ENCODE measurements around the gene DNM3.

Gene DNM3

DNA sequence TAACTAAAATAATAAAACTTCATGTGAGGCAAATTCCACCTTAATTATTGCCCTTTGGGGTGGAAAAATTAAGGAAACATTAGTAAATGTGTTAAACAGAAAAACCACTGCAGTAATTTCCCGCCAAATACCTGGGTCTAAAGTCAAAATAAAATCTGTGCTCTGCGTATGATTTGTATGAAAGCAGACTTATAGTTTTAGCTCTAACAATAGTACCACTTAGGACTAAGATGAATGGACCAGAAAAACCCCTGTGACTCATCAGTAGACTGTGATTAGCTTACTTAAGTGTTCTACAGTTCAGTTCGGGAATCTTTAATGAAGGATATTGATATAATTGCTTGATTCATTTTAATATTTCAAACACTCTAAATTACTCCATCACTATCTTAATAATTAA lies 555.9 kb downstream of the DNM3 start:
- Histone ChIP-seq H3K36me3 (ENCODE audit: insufficient read depth, low read length) (no peaks in the 10 kb centered on the region), H3K9me3 (ENCODE audit: low read length) (no peaks in the 10 kb centered on the region), H2AFZ (ENCODE audit: low read depth, low read length) (no peak overlapping the region), H3K4me3 (ENCODE audit: low read length) (no peak overlapping the region), H3K27me3 (ENCODE audit: insufficient read depth, low read length) (no peaks in the 10 kb centered on the region), H3K4me1 (ENCODE audit: insufficient read depth, low read length) (peaks cover 4% of the 10 kb centered on the region)

DNA sequence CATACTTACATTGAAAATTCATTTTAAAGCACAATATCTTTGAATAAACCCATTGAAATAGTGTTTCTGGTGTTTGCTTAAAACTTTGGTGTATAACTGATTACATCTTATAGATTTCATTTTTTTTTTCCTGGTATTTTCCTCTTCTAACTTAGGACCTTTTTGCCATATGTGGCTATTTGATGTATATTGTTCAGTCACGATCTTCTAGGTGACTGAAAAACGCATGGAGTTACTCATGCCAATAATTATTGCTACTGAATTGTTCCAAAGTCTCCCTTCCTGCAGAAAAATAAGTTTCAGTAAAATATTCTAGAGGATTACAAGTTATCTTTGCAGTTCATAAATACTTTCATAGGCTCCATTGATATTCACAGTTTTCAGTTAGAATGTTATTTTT lies 556.3 kb downstream of the DNM3 start:
- Histone ChIP-seq H3K27me3 (ENCODE audit: insufficient read depth, low read length) (no peaks in the 10 kb centered on the region), H3K4me1 (ENCODE audit: insufficient read depth, low read length) (peaks cover 4% of the 10 kb centered on the region), H3K36me3 (ENCODE audit: insufficient read depth, low read length) (no peaks in the 10 kb centered on the region), H2AFZ (ENCODE audit: low read depth, low read length) (no peak overlapping the region), H3K4me3 (ENCODE audit: low read length) (no peak overlapping the region), H3K9me3 (ENCODE audit: low read length) (no peaks in the 10 kb centered on the region)

DNA sequence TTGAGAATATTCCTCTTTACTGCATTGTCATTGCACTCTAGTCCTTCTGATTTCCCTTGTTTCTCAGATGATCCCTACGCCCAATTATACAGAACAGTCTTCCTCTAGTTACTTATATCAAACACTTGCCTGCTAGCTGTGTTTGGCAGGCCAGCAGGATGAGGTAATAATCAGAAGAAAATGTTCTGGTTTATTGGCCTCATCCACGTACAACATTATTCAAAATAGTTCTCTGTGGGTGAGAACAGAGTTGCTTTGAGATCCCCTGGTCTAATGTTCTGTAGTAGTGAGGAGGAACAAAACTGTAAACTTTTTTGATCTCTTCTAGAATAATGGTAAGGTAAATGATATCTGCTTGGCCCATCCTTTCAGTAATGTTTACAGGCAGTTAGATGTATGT lies 556.9 kb downstream of the DNM3 start:
- Histone ChIP-seq H3K27me3 (ENCODE audit: insufficient read depth, low read length) (no peaks in the 10 kb centered on the region), H3K36me3 (ENCODE audit: insufficient read depth, low read length) (no peaks in the 10 kb centered on the region), H3K9me3 (ENCODE audit: low read length) (no peaks in the 10 kb centered on the region), H2AFZ (ENCODE audit: low read depth, low read length) (no peak overlapping the region), H3K4me1 (ENCODE audit: insufficient read depth, low read length) (peaks cover 3% of the 10 kb centered on the region), H3K4me3 (ENCODE audit: low read length) (no peak overlapping the region)

DNA sequence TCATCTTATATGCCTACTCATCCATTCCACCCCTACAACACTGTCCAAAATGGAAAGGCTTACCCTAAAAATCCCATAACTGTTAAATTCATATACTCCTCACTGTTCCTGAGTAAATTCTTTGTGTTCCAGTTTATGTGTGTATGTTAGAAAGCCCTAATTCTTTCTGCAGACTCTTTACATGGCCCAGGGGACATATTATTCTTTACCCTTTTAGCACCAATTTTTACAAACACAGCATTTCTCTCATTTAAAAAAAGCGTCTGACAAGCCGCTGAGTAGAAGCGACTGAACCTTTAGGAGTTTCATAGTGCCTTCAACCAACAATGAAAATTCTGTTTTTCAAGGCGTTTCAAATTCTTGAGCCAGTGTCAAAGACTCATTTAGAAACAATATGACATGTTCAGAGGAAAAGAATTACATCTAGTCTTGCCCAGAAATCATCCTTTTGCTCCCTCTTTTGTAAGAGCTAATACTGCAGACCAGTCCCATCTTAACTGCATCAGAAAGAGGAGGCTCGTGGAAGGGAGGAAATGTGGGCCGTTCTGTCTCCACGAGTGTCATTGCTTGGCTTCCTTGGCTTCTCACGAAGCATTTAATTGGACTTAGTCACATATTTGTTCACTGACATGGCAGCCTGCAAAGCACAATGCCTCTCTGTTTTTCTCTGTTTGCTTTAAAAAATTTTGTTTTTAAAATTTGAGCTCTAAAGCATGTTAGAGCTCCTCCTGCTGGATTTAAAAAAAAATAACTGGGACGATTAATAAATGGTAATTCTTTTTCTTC lies 557.9 kb downstream of the DNM3 start:
- no peak overlapping the region for H3K4me3 ChIP-seq (ENCODE audit: low read length)
- no peaks in the 10 kb centered on the region for H3K9me3 ChIP-seq (ENCODE audit: low read length)
- H3K27me3 ChIP-seq (ENCODE audit: insufficient read depth, low read length) = no peaks in the 10 kb centered on the region
- no peaks in the 10 kb centered on the region for H3K4me1 ChIP-seq (ENCODE audit: insufficient read depth, low read length)
- H3K36me3 ChIP-seq (ENCODE audit: insufficient read depth, low read length) = no peaks in the 10 kb centered on the region
- H2AFZ ChIP-seq (ENCODE audit: low read depth, low read length) = no peak overlapping the region

DNA sequence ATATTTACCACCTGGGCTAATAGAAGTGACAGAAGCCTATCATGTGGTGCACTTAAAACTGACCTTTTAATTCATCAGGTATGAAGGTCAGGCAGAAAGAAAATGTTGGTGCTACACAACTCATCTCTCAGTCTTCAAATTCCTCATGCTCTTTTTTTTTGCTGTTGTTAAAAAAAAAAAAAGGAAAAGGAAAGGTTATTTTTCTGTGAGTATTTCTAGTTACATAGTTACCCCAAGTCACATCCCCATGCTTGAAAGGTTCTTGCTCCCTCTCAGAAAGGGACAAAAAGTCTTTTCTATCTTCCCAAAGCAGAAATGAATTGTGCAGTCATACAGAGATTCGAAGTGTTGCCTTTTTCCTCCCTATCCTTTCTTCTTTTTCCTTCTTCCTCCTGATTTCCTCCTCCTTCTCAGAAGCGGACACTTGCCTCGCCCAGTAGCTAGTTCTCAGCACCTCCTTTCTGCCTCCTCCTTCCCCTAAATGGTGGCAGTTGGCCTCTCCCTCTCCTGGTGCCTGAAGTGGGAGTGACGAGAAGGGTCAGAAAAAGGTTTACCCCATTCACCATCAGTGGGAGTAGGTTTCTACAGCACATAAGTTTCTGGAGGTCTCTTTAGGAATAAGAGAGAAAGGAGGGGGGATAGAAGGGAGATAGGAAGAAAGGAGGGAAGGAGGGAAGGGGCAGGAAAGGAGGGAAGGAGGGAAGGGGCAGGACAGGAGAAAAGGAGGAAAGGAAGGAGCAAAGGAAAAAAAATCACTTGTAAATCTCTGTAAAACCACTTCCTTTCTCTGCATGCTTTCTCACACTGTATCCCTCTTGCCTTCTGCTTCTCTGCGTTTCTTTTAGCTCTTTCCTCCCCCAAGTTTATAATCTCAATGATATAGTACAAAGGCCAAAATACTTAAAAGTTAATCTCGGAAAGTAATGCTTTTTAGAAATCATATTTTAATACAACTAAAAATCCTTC lies 558.7 kb downstream of the DNM3 start:
- Histone ChIP-seq H3K4me1 (ENCODE audit: insufficient read depth, low read length) (no peaks in the 10 kb centered on the region), H3K9me3 (ENCODE audit: low read length) (no peaks in the 10 kb centered on the region), H2AFZ (ENCODE audit: low read depth, low read length) (no peak overlapping the region), H3K27me3 (ENCODE audit: insufficient read depth, low read length) (no peaks in the 10 kb centered on the region), H3K36me3 (ENCODE audit: insufficient read depth, low read length) (no peaks in the 10 kb centered on the region), H3K4me3 (ENCODE audit: low read length) (no peak overlapping the region)

DNA sequence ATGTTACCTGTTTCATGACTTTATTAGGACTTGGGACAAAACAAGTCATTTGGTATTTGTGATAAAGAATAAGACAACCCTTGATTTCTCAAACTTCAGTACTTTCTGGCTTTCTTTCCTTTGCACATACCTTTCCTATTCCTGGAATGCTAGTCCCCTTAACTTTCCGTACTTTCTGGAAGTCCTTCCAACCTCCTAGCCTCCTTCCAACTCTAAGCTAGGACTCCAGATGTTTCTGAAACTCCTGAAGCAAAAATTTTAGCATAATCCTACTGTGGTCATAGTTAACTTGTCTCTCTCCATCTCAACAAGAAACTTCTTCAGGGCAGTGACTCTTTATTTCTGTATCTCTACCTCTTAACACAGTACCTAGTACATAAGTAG lies 559.4 kb downstream of the DNM3 start:
- Histone ChIP-seq H3K4me3 (ENCODE audit: low read length) (no peak overlapping the region), H3K4me1 (ENCODE audit: insufficient read depth, low read length) (no peaks in the 10 kb centered on the region), H3K36me3 (ENCODE audit: insufficient read depth, low read length) (no peaks in the 10 kb centered on the region), H3K27me3 (ENCODE audit: insufficient read depth, low read length) (no peaks in the 10 kb centered on the region), H2AFZ (ENCODE audit: low read depth, low read length) (no peak overlapping the region), H3K9me3 (ENCODE audit: low read length) (no peaks in the 10 kb centered on the region)

DNA sequence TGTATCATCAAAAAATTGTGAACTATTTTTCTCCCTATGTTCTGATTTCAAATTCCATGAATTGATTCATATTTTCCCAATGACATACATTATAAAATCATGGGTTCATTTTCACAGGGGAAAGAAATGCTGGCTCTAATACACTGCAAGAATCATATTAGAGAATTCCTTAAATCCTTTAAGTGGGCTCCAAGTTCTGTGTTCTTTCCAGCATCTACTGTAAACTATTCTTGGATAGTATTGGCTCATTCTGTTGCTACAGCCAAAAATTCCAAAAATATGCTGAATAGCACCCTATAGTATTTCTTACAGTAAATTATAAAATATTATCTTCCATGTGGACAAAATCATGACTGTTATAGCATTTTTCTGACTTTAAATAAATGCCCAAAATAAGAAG lies 560.2 kb downstream of the DNM3 start:
- Histone ChIP-seq H3K36me3 (ENCODE audit: insufficient read depth, low read length) (no peaks in the 10 kb centered on the region), H2AFZ (ENCODE audit: low read depth, low read length) (no peak overlapping the region), H3K9me3 (ENCODE audit: low read length) (no peaks in the 10 kb centered on the region), H3K4me1 (ENCODE audit: insufficient read depth, low read length) (no peaks in the 10 kb centered on the region), H3K27me3 (ENCODE audit: insufficient read depth, low read length) (no peaks in the 10 kb centered on the region), H3K4me3 (ENCODE audit: low read length) (no peak overlapping the region)

DNA sequence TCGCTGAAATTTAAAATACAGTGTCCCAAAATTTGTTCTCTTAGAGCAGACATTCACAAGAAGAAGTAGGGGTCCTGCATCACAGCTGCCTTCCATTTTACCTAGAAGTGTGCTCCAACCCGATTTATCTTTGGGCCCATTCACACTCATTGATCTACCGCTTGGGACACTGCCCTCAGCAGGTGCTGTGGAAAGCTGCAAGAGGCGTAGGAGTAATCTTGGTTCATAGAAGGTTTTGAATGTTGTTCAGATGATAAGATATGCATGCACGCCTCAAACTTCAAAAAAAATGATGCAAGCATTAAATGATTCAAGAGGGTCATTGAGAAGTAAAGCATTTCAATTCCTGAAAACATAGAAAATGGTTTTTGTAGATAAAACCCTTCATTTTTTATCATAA lies 560.6 kb downstream of the DNM3 start:
- H3K9me3 ChIP-seq (ENCODE audit: low read length) = no peaks in the 10 kb centered on the region
- no peak overlapping the region for H2AFZ ChIP-seq (ENCODE audit: low read depth, low read length)
- no peak overlapping the region for H3K4me3 ChIP-seq (ENCODE audit: low read length)
- H3K27me3 ChIP-seq (ENCODE audit: insufficient read depth, low read length) = no peaks in the 10 kb centered on the region
- no peaks in the 10 kb centered on the region for H3K4me1 ChIP-seq (ENCODE audit: insufficient read depth, low read length)
- no peaks in the 10 kb centered on the region for H3K36me3 ChIP-seq (ENCODE audit: insufficient read depth, low read length)

DNA sequence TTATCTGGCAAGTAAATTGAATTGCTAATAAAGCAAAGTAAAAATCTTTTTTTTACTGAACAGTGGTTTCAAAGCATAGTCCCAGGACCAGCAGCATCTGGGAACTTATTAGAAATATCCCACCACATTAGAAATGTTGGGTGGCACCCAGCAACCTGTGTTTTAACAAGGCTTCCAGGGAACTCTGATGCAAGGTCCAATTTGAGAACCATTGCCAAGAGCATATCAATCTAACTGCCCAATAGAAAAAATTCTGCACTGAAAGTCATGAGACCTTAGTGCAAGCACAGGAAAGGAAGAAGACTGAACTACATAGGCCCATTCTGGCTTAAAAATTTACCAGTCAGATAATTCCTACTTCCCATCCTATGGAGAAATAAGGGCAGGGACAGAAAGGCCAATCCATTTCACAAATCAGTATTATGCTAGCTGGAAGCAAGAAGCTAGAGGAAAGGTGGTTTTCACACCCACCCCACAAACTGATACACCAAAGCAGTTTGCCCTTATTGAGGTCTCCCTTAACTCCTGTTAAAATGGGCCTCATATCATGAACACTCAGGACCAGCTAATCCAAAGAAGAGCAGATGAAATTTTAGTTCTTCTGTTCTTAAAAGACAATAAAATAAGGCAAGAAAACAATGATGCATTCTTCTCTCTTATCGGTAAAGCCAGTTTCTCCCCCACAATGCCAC lies 561.7 kb downstream of the DNM3 start:
- H3K9me3 ChIP-seq (ENCODE audit: low read length) = no peaks in the 10 kb centered on the region

DNA sequence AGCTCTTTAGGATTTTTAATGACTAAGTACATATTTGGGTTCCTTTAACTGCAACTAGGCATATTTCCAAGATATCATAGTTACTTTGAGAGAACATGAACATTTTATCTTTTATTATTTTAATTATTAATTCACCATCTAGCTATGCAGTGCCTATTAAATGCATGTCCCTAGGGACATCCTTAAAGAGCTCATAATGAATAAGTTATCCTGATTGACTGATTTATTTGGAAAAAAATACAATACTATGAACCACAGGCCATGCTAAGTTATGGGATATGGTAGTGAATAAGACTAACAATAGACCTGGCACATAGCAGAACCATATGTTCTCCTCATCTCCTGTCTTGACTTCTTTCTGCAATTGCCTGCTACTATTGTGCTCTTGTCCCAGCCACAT lies 562.8 kb downstream of the DNM3 start:
- Histone ChIP-seq H3K4me1 (ENCODE audit: insufficient read depth, low read length) (no peaks in the 10 kb centered on the region), H3K9me3 (ENCODE audit: low read length) (no peaks in the 10 kb centered on the region), H3K27me3 (ENCODE audit: insufficient read depth, low read length) (no peaks in the 10 kb centered on the region), H2AFZ (ENCODE audit: low read depth, low read length) (no peak overlapping the region), H3K36me3 (ENCODE audit: insufficient read depth, low read length) (no peaks in the 10 kb centered on the region), H3K4me3 (ENCODE audit: low read length) (no peak overlapping the region)

More for the DNA sequence above, 561.7 kb downstream of the DNM3 start:
- no peak overlapping the region for H2AFZ ChIP-seq (ENCODE audit: low read depth, low read length)
- H3K36me3 ChIP-seq (ENCODE audit: insufficient read depth, low read length) = no peaks in the 10 kb centered on the region
- no peaks in the 10 kb centered on the region for H3K27me3 ChIP-seq (ENCODE audit: insufficient read depth, low read length)
- H3K4me1 ChIP-seq (ENCODE audit: insufficient read depth, low read length) = no peaks in the 10 kb centered on the region
- H3K4me3 ChIP-seq (ENCODE audit: low read length) = no peak overlapping the region

DNA sequence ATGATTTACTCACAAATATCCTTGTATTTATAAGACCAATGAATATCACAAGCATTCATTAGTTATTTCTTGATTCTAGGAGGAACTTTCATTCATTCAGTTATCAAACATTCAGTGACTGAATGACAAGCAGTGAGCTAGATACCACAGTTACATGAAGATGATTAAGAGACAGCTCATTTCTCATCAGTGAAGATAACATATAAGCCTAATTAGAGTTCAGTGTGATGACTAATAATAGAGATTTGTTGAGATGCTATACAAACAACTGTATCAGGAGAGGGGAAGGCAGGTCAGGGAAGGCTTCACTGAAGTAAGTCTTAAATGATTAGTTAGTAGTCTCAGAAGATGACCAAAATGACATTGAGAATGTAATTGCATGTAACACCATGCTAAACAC lies 564.6 kb downstream of the DNM3 start:
- Histone ChIP-seq H3K36me3 (ENCODE audit: insufficient read depth, low read length) (no peaks in the 10 kb centered on the region), H3K4me1 (ENCODE audit: insufficient read depth, low read length) (no peaks in the 10 kb centered on the region), H3K9me3 (ENCODE audit: low read length) (no peaks in the 10 kb centered on the region), H2AFZ (ENCODE audit: low read depth, low read length) (no peak overlapping the region), H3K27me3 (ENCODE audit: insufficient read depth, low read length) (no peaks in the 10 kb centered on the region), H3K4me3 (ENCODE audit: low read length) (no peak overlapping the region)

DNA sequence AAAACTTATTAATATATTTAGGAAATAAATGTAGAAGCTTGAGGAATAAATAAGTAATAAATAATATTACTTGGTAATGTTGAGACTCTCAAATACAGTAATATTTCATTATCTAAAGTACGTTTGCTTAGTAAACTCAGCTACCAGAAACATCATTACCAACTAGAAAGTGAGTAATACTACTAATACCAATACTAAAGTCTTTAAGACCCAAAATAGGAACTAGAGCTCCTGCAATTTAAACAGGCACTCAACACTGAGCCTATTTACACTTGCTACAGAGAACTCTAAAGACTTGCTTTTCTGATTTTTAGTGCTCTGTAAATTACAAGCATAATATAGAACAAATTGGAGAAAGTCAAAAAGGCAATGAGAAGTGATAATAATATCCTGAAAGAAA lies 565.7 kb downstream of the DNM3 start:
- Histone ChIP-seq H3K4me3 (ENCODE audit: low read length) (no peak overlapping the region), H2AFZ (ENCODE audit: low read depth, low read length) (no peak overlapping the region), H3K9me3 (ENCODE audit: low read length) (no peaks in the 10 kb centered on the region), H3K27me3 (ENCODE audit: insufficient read depth, low read length) (no peaks in the 10 kb centered on the region), H3K36me3 (ENCODE audit: insufficient read depth, low read length) (no peaks in the 10 kb centered on the region), H3K4me1 (ENCODE audit: insufficient read depth, low read length) (no peaks in the 10 kb centered on the region)

DNA sequence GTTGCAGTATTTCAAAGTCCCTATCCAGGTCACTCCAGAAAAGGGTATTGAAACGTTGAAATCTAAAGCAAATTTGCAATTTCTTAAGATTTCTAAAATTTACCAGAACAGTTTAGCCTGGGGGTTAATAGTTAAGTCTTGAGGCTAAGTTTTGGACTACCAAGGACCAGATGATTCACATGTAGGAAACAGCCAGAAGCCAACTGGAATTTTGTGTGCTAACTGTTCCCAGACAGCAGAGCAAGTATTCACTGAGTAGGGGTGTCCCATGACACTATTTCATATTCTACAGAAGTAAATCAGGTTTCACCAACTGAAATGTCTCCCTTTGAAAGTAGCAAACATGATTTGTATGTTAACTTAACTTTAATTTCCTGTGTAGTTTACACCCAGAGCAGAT lies 567.7 kb downstream of the DNM3 start:
- Histone ChIP-seq H3K4me3 (ENCODE audit: low read length) (no peak overlapping the region), H2AFZ (ENCODE audit: low read depth, low read length) (no peak overlapping the region), H3K9me3 (ENCODE audit: low read length) (no peaks in the 10 kb centered on the region), H3K4me1 (ENCODE audit: insufficient read depth, low read length) (no peaks in the 10 kb centered on the region), H3K36me3 (ENCODE audit: insufficient read depth, low read length) (no peaks in the 10 kb centered on the region), H3K27me3 (ENCODE audit: insufficient read depth, low read length) (no peaks in the 10 kb centered on the region)
